Activated CD4-positive, alpha-beta T cell treated with anti-CD3 and anti-CD28 coated beads, Interleukin-2, amount 50 U/mL, for 16 hours (primary cell): ENCODE measurements around the gene TAF13.
A peak's percentile ranks its signal among the peaks of the same experiment; 100 is the strongest.
"Not testable (repeated sequence)": the region's sequence is repeated elsewhere in the genome, so short reads cannot be mapped to it uniquely, and the experiment has no call there.

Experiments
- DNase-seq: peaks from one replicate; pipeline ENCODE4 v3.0.0-alpha.2; 2020

TAF13 gene

GRCh38 chr1:109091078-109091838 lies 15.5 kb upstream of the TAF13 start:
- DNase-seq, result peak; percentile 52

DNA sequence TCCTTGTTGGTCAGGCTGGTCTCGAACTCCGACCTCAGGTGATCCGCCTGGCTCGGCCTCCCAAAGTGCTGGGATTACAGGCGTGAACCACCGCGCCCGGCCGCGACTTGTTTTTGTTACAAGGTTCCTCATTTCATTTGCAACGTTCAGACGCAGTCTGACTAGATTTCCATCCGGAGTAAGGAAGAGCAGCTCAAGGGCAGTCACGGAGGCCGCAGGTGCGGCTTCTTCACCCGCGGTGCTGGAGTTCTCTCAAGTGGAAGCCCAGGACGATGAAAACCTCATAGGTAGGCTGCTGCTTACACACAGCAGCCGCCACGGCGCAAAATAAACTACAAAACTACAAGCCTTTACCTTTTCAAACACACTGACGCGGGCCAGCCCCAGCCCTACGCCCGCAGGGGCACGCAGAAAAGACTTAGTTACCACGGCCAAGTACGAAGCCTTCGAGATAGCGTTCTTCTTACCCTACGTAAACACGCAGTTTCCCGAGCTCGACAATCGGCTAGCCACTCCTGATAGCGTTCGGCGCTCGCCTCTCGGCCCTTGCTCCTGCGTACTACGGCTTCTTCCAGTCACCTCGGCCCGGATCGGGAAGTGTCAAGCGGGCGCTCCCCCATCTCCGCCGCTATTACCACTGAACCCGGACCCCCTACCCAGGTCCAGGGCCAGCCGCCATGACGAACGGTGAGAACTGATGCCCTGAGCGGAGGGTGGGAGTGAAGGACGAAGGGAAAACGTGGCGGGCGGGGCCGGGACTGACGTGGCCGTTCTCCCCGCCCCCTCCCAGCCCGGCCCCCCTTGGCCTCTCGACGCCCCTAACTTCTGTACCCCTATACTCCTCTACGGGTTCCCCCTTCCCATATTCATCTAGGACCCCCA lies 14.6 kb upstream of the TAF13 start, which contains the start of gene TMEM167B:
TSS of gene TMEM167B (plus strand) at position 569 of the 882 bp plus-strand sequence. CDS start at position 678, 109 bp downstream.
- DNase-seq, result peak; percentile 93

- peak; percentile 56 for DNase-seq
These were observed 13.6 kb upstream of the TAF13 start for GRCh38 chr1:109089242-109090015.

DNA sequence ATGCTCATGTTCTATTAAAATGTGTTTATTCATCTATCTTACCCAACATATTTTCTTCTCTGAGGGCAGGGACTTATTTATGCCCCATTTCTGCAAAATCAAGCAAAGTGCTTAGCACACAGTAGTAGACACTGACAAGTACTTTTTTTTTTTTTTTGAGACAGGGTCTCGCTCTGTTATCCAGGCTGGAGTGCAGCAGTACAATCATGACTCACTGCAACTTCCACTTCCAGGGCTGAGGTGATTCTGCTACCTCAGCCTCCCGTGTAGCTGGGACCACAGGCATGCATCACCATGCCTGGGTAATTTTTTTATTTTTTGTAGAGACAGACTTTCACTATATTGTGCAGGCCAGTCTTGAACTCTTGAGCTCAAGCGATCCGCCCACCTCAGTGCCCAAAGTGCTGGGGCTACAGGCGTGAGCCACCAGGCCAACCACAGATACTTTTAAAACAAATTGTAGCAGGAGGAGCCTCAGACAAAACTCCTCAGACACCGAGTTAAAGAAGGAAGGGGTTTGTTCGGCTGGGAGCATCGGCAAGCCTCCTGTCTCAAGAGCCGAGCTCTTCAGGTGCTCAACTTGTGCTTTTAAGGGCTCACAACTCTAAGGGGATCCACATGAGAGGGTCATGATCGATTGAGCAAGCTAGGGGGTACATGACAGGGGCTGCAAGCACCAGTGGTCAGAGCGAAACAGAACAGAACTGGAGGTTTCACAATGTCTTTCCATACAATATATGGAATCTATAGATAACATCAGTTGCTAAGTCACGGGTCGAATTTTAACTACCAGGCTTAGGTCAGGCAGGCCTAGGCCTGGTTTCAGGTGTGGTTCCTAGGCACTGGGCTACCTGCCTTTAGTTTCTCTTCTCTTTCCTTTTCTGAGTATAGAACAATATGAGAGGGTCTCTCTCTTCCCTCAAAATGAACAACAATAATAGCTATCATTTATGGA lies 9.0 kb upstream of the TAF13 start:
- no peak for DNase-seq

DNA sequence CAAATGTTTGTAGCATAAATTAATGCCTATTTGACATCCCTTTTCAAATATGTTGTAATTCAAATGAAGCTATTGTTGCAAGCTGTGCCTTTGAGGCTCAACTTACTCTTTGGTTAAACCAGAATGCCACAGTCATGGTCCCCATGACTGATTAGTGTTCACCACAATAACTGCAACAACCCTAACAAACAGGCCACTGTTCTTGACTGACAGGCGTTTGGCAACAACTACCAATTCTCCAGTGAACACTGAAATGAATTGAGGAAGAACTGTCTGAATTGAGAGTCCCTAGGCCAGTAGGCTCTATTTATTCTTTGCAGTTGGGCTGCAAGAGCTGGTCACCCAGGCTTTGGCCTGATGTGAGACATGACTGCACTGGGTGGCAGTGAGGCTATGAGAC lies 8.1 kb upstream of the TAF13 start:
- DNase-seq, result no peak

GRCh38 chr1:109083501-109083900 lies 7.7 kb upstream of the TAF13 start:
- DNase-seq, result no peak

DNA sequence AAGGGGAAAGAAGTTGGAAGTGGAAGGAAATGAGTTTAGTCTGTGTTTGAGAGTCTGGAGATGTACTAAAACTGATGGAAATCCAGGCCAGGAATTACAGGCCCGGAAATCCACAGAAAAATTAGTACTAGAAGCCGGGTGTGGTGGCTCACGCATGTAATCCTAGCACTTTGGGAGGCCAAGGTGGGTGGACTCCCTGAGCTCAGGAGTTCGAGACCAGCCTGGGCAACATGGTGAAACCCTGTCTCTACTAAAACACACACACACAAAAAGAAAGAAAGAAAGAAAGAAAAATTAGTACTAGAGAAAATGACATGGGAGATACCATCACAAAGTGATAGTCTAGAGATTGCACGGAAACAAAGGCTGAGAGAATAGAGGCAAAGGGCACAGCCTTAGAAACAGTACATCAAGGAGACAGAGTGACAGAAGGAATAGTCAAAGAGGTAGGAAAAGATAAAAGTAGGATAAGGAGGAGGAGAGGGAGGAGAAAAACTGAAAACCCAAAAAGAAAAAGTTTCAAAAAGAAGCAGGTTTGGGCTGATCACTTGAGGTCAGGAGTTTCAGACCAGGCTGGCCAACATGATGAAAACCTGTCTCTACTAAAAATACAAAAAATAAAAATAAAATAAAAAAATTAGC lies 4.8 kb upstream of the TAF13 start:
- no peak for DNase-seq

DNA sequence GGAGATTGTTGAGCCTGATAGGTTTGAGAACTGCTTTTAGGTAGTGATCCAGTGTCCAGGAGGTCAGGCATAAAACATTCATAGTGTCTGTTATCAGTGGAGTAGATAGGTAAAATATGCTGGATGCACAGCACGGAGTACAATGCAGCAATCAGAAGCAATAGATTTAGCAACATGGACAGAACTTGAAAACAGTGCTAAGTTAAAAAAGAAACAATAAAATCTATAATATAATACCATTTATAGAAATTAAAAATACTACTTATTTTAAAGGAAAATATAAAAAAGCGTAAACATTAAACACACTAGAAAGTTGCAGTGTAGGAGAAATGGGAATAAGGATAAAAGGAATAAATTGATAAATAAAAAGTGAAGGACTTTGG lies 3.4 kb upstream of the TAF13 start:
- no peak for DNase-seq

DNA sequence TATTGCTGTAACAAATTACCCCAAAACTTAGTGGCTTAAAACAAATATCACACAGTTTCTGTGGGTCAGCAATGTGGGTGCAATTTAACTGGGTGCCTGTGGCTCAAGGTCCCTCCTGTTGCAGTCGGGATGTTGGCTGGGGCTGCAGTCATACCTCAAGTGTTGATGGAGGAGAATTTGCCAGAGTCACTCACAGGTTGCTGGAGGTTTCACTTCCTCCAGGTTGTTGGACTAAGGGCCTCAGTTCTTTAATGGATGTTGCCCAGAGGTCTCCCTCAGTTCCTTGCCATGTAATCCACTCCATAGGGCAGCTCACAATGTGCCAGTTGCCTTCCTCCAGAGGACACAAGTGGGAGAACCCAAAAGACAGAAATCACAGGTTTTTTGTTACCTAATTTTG lies 2.5 kb upstream of the TAF13 start:
- DNase-seq, result no peak

DNA sequence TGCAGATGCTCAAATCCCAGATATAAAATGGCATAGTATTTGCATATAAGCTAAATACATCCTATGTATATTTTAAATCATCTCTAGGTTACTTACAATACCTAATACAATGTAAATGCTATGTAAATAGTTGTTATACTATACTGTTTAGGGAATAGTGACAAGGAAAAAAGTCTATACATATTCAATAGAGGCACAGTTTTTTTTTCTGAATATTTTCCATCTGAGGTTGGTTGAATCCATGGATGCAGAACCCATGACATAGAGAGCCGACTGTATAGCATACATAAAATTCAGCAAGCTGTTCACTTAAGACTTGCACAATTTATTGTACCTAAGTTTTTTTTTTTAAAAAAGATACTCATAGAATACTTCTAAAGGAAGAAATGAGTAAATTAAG lies 6.5 kb downstream of the TAF13 start:
- DNase-seq, result no peak

GRCh38 chr1:109067883-109068282 lies 7.9 kb downstream of the TAF13 start:
- no peak for DNase-seq

DNA sequence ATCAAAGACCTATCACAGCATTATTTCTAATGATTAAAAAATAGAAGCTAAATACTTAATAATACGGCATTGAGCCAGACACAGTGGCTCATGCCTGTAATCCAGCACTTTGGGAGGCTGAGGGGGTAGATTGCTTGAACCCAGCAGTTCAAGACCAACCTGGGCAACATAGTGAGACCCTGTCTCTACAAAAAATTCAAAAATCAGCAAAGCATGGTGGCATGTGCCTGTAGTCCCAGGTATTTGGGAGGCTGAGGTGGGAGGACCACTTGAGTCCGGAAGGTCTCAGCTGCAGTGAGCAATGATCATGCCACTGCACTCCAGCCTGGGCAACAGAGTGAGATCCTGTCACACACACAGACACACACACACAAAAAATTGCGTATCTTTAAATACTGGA lies 10.7 kb downstream of the TAF13 start:
- no peak for DNase-seq

- DNase-seq, result no peak
These were observed 14.6 kb downstream of the TAF13 start for GRCh38 chr1:109061183-109061582.

DNA sequence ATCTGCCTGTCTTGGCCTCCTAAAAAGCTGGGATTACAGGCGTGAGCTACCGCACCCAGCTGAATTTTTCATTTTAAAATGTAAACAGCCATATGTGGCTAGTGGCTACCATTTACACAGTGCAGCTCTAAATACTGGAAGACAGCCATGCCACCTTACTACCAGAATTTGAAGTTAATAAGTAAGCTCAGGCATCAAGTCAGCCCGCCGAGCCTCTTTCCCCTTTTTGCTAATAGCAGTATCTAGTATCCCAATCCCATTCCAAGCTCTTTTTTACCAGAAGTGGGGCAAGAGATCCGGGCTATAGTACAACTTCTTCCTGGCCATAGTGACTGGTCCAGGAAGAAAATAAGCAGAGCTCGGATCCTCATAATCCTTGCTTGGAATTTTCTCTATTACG lies 15.1 kb downstream of the TAF13 start:
- DNase-seq, result no peak

DNA sequence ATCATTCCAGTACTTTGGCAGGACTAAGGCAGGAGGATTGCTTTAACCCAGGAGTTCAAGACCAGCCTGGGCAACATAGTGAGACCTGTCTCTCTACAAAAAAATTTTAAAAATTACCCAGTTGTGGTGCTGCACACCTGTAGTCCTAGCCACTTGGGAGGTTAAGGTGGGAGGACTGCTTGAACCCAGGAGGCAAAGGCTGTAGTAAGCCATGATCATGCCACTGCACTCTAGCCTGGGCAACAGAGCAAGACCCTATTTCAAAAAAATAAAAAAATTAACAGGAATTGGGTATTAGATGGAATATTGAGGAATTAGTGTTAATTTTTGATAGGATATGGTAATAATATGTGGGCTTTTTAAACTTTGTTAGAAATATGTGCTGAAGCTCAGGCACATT lies 16.8 kb downstream of the TAF13 start:
- no peak for DNase-seq

- no peak for DNase-seq
These were observed 19.7 kb downstream of the TAF13 start for GRCh38 chr1:109056064-109056463.

DNA sequence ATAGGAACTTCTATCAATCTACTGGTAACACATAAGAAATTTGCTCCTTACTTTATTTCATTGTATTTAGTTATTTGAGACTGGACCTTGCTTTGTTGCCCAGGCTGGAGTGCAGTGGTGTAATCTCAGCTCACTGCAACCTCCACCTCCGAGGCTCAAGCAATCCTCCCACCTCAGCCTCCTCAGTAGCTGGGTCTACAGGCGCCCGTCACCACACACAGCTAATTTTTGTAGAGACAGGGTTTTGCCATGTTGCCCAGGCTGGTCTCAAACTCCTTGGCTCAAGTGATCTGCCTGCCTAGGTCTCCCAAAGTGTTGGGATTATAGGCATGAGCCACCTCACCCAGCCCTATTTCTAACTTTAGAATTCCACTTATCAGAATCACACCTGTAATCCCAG lies 23.7 kb downstream of the TAF13 start:
- DNase-seq, result not testable (repeated sequence)

- no peak for DNase-seq
These were observed 25.4 kb downstream of the TAF13 start for GRCh38 chr1:109050228-109050995.

DNA sequence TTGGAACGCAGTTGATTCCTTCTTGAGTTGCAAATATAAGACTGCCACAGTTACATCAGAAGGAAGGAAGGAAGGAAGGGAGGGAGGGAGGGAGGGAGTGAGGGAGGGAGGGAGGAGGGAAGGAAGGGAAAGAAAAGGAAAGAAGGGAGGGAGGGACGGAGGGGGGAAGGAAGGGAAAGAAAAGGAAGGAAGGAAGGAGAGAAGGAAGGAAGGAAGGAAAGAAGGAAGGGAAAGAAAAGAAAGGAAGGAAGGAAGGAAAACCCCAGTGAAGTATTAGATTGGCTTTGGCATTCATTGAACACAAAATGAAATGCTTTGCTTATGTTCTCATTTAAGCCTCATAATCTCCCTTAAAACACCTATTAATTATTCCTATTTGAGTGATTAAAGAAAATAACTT lies 27.5 kb downstream of the TAF13 start:
- no peak for DNase-seq

- no peak for DNase-seq
These were observed 28.5 kb downstream of the TAF13 start for GRCh38 chr1:109047339-109047738.

GRCh38 chr1:109046671-109047070 lies 29.1 kb downstream of the TAF13 start:
- DNase-seq, result no peak
